ENCODE results near the gene CRYBG1.

DNA sequence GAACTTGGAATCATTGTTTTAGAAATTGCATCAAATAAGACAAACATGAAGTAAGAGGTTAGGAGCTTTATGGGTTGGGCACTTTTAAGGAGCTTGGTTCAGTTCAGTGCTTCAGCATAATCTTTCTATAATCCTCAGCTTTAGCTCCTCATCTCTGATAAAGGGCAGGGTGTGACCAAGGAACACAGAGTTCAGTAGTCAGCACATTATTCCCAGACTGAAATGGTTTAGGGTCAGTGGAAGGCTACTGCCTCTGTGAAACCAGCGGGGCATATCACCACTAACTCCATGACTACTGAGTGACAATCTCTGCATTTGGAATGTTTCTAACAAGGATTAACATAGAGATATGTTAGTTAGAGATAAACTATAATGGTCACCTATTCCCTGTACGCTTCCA is 36.9 kb downstream of the CRYBG1 start:
- no peak for TF ChIP-seq POLR2AphosphoS5 (IDR thresholded peaks at IDR 0.05; ENCODE audit: borderline replicate concordance, low read depth, low read length)
- TF ChIP-seq EZH2 (IDR thresholded peaks at IDR 0.05), result no peak
- TF ChIP-seq FOXP2 (optimal IDR thresholded peaks at IDR 0.05; ENCODE audit: control extremely low read depth, extremely low read length, insufficient read depth), result no peak

All from SK-N-MC (cell line).